ENCODE results near the gene DCST2. TPM values are rescaled to one million over a fixed set of nuclear protein-coding genes. Genes with fewer than 3 reads are reported as not detected.

The DCST2 gene
- total and polyA plus RNA-seq, 2 donors from 2014 or later, result 0.43 to 1.4 TPM

- peak; percentile 15 for TF ChIP-seq CTCF (IDR thresholded peaks at IDR 0.05; ENCODE audit: borderline replicate concordance, extremely low read depth, insufficient read depth)
- Histone ChIP-seq H3K9me3 (ENCODE audit: control insufficient read depth in 2 of 3, insufficient read depth in 1 of 3, low read length in 3 of 3) (no peaks in the 10 kb centered on the region), H3K27ac (ENCODE audit: low read depth in 2 of 2, low read length in 2 of 2) (no peak overlapping the region), H3K27me3 (ENCODE audit: control insufficient read depth, insufficient read depth, low read length) (no peaks in the 10 kb centered on the region), H3K36me3 (ENCODE audit: control insufficient read depth in 2 of 3, insufficient read depth in 3 of 3, low read length in 3 of 3) (peaks cover under 1 to 8% (median 3%) of the 10 kb centered on the region in 3 donors), H3K4me3 (ENCODE audit: low read length in 3 of 3) (no peak overlapping the region), H3K9ac (ENCODE audit: low read length in 3 of 3) (no peak overlapping the region), H3K4me1 (ENCODE audit: control insufficient read depth in 2 of 3, insufficient read depth in 2 of 3, low read depth in 1 of 3, low read length in 3 of 3) (no peaks in the 10 kb centered on the region)
- DNase-seq, result peak in 1 of 5 donors; percentile 49
- intact Hi-C loops (cut with DNase I), result no loop called here
- no peak for FAIRE-seq
Observed at GRCh38 chr1:154992721-154993571, 40.6 kb downstream of the DCST2 start.

GRCh38 chr1:154990276-154990675, 43.3 kb downstream of the DCST2 start:
- intact Hi-C loops (cut with DNase I), result no loop called here
- DNase-seq, result peak in 1 of 5 donors; percentile 51
- Histone ChIP-seq H3K9me3 (ENCODE audit: control insufficient read depth in 2 of 3, insufficient read depth in 1 of 3, low read length in 3 of 3) (no peaks in the 10 kb centered on the region), H3K4me1 (ENCODE audit: control insufficient read depth in 2 of 3, insufficient read depth in 2 of 3, low read depth in 1 of 3, low read length in 3 of 3) (no peaks in the 10 kb centered on the region), H3K27me3 (ENCODE audit: control insufficient read depth, insufficient read depth, low read length) (no peaks in the 10 kb centered on the region), H3K36me3 (ENCODE audit: control insufficient read depth in 2 of 3, insufficient read depth in 3 of 3, low read length in 3 of 3) (peaks cover 2 to 16% (median 5%) of the 10 kb centered on the region in 3 donors), H3K9ac (ENCODE audit: low read length in 3 of 3) (no peak overlapping the region), H3K4me3 (ENCODE audit: low read length in 3 of 3) (no peak overlapping the region), H3K27ac (ENCODE audit: low read depth in 2 of 2, low read length in 2 of 2) (no peak overlapping the region)
- TF ChIP-seq CTCF (IDR thresholded peaks at IDR 0.05; ENCODE audit: borderline replicate concordance, extremely low read depth, insufficient read depth), result no peak
- FAIRE-seq, result no peak

GRCh38 chr1:154989195-154989860, 44.3 kb downstream of the DCST2 start:
- Histone ChIP-seq H3K27ac (ENCODE audit: low read depth in 2 of 2, low read length in 2 of 2) (no peak overlapping the region), H3K4me1 (ENCODE audit: control insufficient read depth in 2 of 3, insufficient read depth in 2 of 3, low read depth in 1 of 3, low read length in 3 of 3) (no peaks in the 10 kb centered on the region), H3K9me3 (ENCODE audit: control insufficient read depth in 2 of 3, insufficient read depth in 1 of 3, low read length in 3 of 3) (no peaks in the 10 kb centered on the region), H3K36me3 (ENCODE audit: control insufficient read depth in 2 of 3, insufficient read depth in 3 of 3, low read length in 3 of 3) (peaks cover 2 to 16% (median 5%) of the 10 kb centered on the region in 3 donors), H3K9ac (ENCODE audit: low read length in 3 of 3) (no peak overlapping the region), H3K4me3 (ENCODE audit: low read length in 3 of 3) (no peak overlapping the region), H3K27me3 (ENCODE audit: control insufficient read depth, insufficient read depth, low read length) (no peaks in the 10 kb centered on the region)
- no peak for TF ChIP-seq CTCF (IDR thresholded peaks at IDR 0.05; ENCODE audit: borderline replicate concordance, extremely low read depth, insufficient read depth)
- intact Hi-C loops (cut with DNase I), result no loop called here
- DNase-seq (peak in 1 of 5 donors; percentile 35), FAIRE-seq (no peak)
